Fibroblast of lung (primary cell): ENCODE results near the gene SIPA1L3.

Experiments used
- CTCF ChIP-seq, 2 donors: IDR thresholded peaks in 1 of 2; conservative IDR thresholded peaks in 1 of 2; 1 replicate in 1 of 2; 2 replicates in 1 of 2; pipeline ENCODE4 v1.5.1; 2011 to 2012; ENCODE audit warnings: low read length in 2 of 2, control low read depth in 1 of 2, inconsistent platforms in 1 of 2, low read depth in 1 of 2, mild to moderate bottlenecking in 1 of 2
- EZH2 ChIP-seq: IDR thresholded peaks from 2 replicates; pipeline ENCODE4 v1.5.1; 2012; ENCODE audit warnings: low read length, control low read depth, mild to moderate bottlenecking; ENCODE audit errors: missing control alignments

- TF ChIP-seq CTCF (conservative IDR thresholded peaks at IDR 0.05 in 1 of 2, IDR thresholded peaks at IDR 0.05 in 1 of 2; ENCODE audit: low read depth in 1 of 2, low read length in 2 of 2) (no peak), EZH2 (no peak)
These were observed 123.8 kb downstream of the SIPA1L3 start for GRCh38 chr19:38030686-38031422.
